IMR-90 (cell line): ENCODE results near the gene KBTBD12. TPM values are rescaled to one million over a fixed set of nuclear protein-coding genes. Genes with fewer than 3 reads are reported as not detected.

Experiments used
- ATAC-seq: fragments of 200-7000 bp; cut with Tn5 transposase; 2 replicates; pipeline ENCODE4 v1.9.1; 2020; ENCODE audit warnings: low read depth, mild to moderate bottlenecking, moderate library complexity
- BruUV-seq: library from RNA; stranded (reverse); fragments of 400-500 nt; replicated peaks from 2 replicates; lab custom pipeline; 2021; lab: Mats Ljungman, UMichigan
- CTCF ChIA-PET: fragments of 300-600 bp; formaldehyde crosslinking; extraction: SDS; loops from one replicate; lab custom pipeline; 2021; ENCODE audit warnings: antibody characterized with exemption; lab: Yijun Ruan, JAX
- POLR2A ChIA-PET: fragments of 300-600 bp; sonication (Branson Sonifier 250); formaldehyde crosslinking; loops from one replicate; lab custom pipeline; 2022; ENCODE audit warnings: antibody characterized with exemption; ENCODE audit not compliant: unreplicated experiment; lab: Charles Lee
- DNase-seq: peaks from one replicate; pipeline ENCODE4 v3.0.0; 2013
- H2AFZ ChIP-seq: replicated peaks from 2 replicates; pipeline ENCODE3; 2013; ENCODE audit warnings: low read length, mild to moderate bottlenecking; ENCODE audit not compliant: poor library complexity
- H2AK5ac ChIP-seq: 2 replicates; pipeline ENCODE4 v1.6.1; 2013; ENCODE audit warnings: low read depth, low read length, inconsistent platforms
- H2AK9ac ChIP-seq: replicated peaks from 2 replicates; pipeline ENCODE3; 2013; ENCODE audit warnings: mild to moderate bottlenecking, low read depth, low read length, moderate library complexity; ENCODE audit not compliant: poor library complexity
- H2BK120ac ChIP-seq: 2 replicates; pipeline ENCODE4 v1.6.1; 2013; ENCODE audit warnings: low read depth, low read length, inconsistent platforms
- H2BK15ac ChIP-seq: 3 replicates; pipeline ENCODE4 v1.6.1; 2013; ENCODE audit warnings: low read depth, low read length, inconsistent platforms
- H2BK20ac ChIP-seq: 2 replicates; pipeline ENCODE4 v1.6.1; 2013; ENCODE audit warnings: low read depth, mild to moderate bottlenecking, inconsistent platforms, low read length, moderate library complexity
- H2BK5ac ChIP-seq: 2 replicates; pipeline ENCODE4 v1.6.1; 2013; ENCODE audit warnings: mild to moderate bottlenecking, low read depth, low read length, inconsistent platforms; ENCODE audit not compliant: poor library complexity, severe bottlenecking
- H3K14ac ChIP-seq: replicated peaks from 2 replicates; pipeline ENCODE4 v1.6.1; 2013; ENCODE audit warnings: low read depth, low read length, inconsistent platforms
- H3K18ac ChIP-seq: 2 replicates; pipeline ENCODE4 v1.6.1; 2013; ENCODE audit warnings: low read depth, low read length, control low read depth
- H3K23ac ChIP-seq: 2 replicates; pipeline ENCODE4 v1.6.1; 2013; ENCODE audit warnings: low read depth, low read length, inconsistent platforms
- H3K27ac ChIP-seq: 2 replicates; pipeline ENCODE4 v1.5.1; 2013; ENCODE audit warnings: mild to moderate bottlenecking, control low read depth, low read length; ENCODE audit not compliant: insufficient read depth
- H3K27me3 ChIP-seq: 2 replicates; pipeline ENCODE4 v1.6.1; 2013; ENCODE audit warnings: low read length; ENCODE audit not compliant: control insufficient read depth, insufficient read depth
- H3K36me3 ChIP-seq: 2 replicates; pipeline ENCODE4 v1.6.1; 2013; ENCODE audit warnings: low read length, mixed read lengths; ENCODE audit not compliant: control insufficient read depth, insufficient read depth
- H3K4ac ChIP-seq: 2 replicates; pipeline ENCODE4 v1.6.1; 2013; ENCODE audit warnings: low read depth, low read length, inconsistent platforms
- H3K4me1 ChIP-seq: 2 replicates; pipeline ENCODE4 v1.6.1; 2013; ENCODE audit warnings: low read length, mixed read lengths; ENCODE audit not compliant: control insufficient read depth, insufficient read depth
- H3K4me2 ChIP-seq: 2 replicates; pipeline ENCODE4 v1.6.1; 2013; ENCODE audit warnings: low read depth, mild to moderate bottlenecking, control low read depth, low read length, moderate library complexity
- H3K4me3 ChIP-seq: 2 replicates; pipeline ENCODE4 v1.5.1; 2013; ENCODE audit warnings: low read depth, mild to moderate bottlenecking, control low read depth, low read length, moderate library complexity; ENCODE audit not compliant: insufficient read depth
- H3K56ac ChIP-seq: 2 replicates; pipeline ENCODE4 v1.6.1; 2013; ENCODE audit warnings: low read length, inconsistent platforms; ENCODE audit not compliant: insufficient read depth; ENCODE audit errors: extremely low read depth
- H3K79me1 ChIP-seq, 2 experiments: 2 replicates each; pipeline ENCODE4 v1.6.1; 2013; ENCODE audit warnings: low read length in 2 of 2, inconsistent platforms in 1 of 2, low read depth in 1 of 2
- H3K9ac ChIP-seq: 2 replicates; pipeline ENCODE4 v1.6.1; 2013; ENCODE audit warnings: low read depth, low read length, control low read depth
- H3K9me1 ChIP-seq: 2 replicates; pipeline ENCODE4 v1.6.1; 2013; ENCODE audit warnings: low read length, inconsistent platforms; ENCODE audit not compliant: insufficient read depth
- H3K9me3 ChIP-seq: 2 replicates; pipeline ENCODE4 v1.6.1; 2013; ENCODE audit warnings: low read length; ENCODE audit not compliant: control insufficient read depth, insufficient read depth
- H4K20me1 ChIP-seq: 2 replicates; pipeline ENCODE4 v1.6.1; 2013; ENCODE audit warnings: low read length, inconsistent platforms; ENCODE audit not compliant: insufficient read depth
- H4K5ac ChIP-seq: 2 replicates; pipeline ENCODE4 v1.6.1; 2013; ENCODE audit warnings: mild to moderate bottlenecking, low read depth, low read length, control low read depth
- H4K8ac ChIP-seq, 2 experiments: 2 replicates each; pipeline ENCODE4 v1.6.1; 2013; ENCODE audit warnings: low read depth in 2 of 2, low read length in 2 of 2, control low read depth in 1 of 2, inconsistent platforms in 1 of 2
- H4K91ac ChIP-seq: 2 replicates; pipeline ENCODE4 v1.6.1; 2013; ENCODE audit warnings: low read depth, low read length, inconsistent platforms; ENCODE audit not compliant: insufficient read depth
- BHLHE40 ChIP-seq: fragments of 150-350 bp; IDR thresholded peaks from 2 replicates; pipeline ENCODE4 v1.6.1; 2016; ENCODE audit warnings: mild to moderate bottlenecking, low read depth, low read length
- CHD1 ChIP-seq: IDR thresholded peaks from 2 replicates; pipeline ENCODE4 v1.6.1; 2012; ENCODE audit warnings: low read depth, low read length, improper control_type of control experiment
- ELK1 ChIP-seq: fragments of 150-350 bp; IDR thresholded peaks from 2 replicates; pipeline ENCODE4 v1.6.1; 2016; ENCODE audit warnings: low read depth, mild to moderate bottlenecking, low read length, moderate library complexity, borderline replicate concordance
- FOS ChIP-seq: fragments of 150-350 bp; IDR thresholded peaks from 2 replicates; pipeline ENCODE4 v1.6.1; 2016; ENCODE audit warnings: low read depth, low read length
- MAFK ChIP-seq: IDR thresholded peaks from 2 replicates; pipeline ENCODE4 v1.6.1; 2012; ENCODE audit warnings: low read depth, low read length, improper control_type of control experiment
- MAZ ChIP-seq: IDR thresholded peaks from 2 replicates; pipeline ENCODE4 v1.6.1; 2012; ENCODE audit warnings: low read depth, mild to moderate bottlenecking, low read length, improper control_type of control experiment, moderate library complexity, borderline replicate concordance
- RAD21 ChIP-seq: IDR thresholded peaks from 2 replicates; pipeline ENCODE4 v1.6.1; 2012; ENCODE audit warnings: low read length, improper control_type of control experiment
- RCOR1 ChIP-seq: IDR thresholded peaks from 2 replicates; pipeline ENCODE4 v1.6.1; 2012; ENCODE audit warnings: mild to moderate bottlenecking, low read length, improper control_type of control experiment; ENCODE audit not compliant: insufficient replicate concordance
- RFX5 ChIP-seq: IDR thresholded peaks from 2 replicates; pipeline ENCODE4 v1.8.0; 2012; ENCODE audit warnings: low read depth, mild to moderate bottlenecking, low read length, moderate library complexity
- WGBS, 2 experiments: methylation state at CpG; one replicate each; pipeline versions ENCODE4 v1.1.5 to v1.1.7; 2013; ENCODE audit warnings: missing lambda C conversion rate in 2 of 2; ENCODE audit not compliant: insufficient read length in 1 of 2; ENCODE audit errors: extremely low coverage in 2 of 2; 5-methylcytosine and 5-hydroxymethylcytosine counted together
- dilution Hi-C: fragments of 300-500 bp; cut with HindIII; formaldehyde crosslinking; loops from one replicate; pipeline ENCODE4 v1.14.3; 2018; ENCODE audit warnings: low sequenced_read_pairs; ENCODE audit not compliant: unreplicated experiment
- in situ Hi-C: fragments of 300-500 bp; cut with MboI; formaldehyde crosslinking; loops from 3 replicates; pipeline ENCODE4 v1.14.3; 2019; ENCODE audit warnings: low sequenced_read_pairs, inconsistent platforms, mixed read lengths
- intact Hi-C: fragments of 100-400 bp; cut with micrococcal nuclease; formaldehyde crosslinking; loops from 2 replicates; pipeline ENCODE4 v1.10.0; 2022
- polyA plus RNA-seq, 3 experiments: library from polyadenylated mRNA; depleted of rRNA; stranded (reverse); fragments of >200 nt; gene quantifications; 2 replicates each; pipeline ENCODE4 v1.2.3, GENCODE V29; 2012; ENCODE audit warnings: low replicate concordance in 1 of 3
- total RNA-seq: library from RNA; depleted of rRNA; stranded (reverse); fragments of >200 nt; gene quantifications from 2 replicates; pipeline ENCODE4 v1.2.3, GENCODE V29; 2012

KBTBD12 gene
- total and polyA plus RNA-seq, 2 of the 4 experiments (the other 2 are of a cell fraction) = not detected

GRCh38 chr3:127888564-127889107, 26.4 kb upstream of the KBTBD12 start:
- Histone ChIP-seq H3K27me3 (peaks cover 19% of the 10 kb centered on the region), H2BK20ac (no peak overlapping the region), H3K23ac (no peak overlapping the region), H3K4me2 (no peak overlapping the region), H4K20me1 (no peaks in the 10 kb centered on the region), H3K14ac (no peak overlapping the region), H3K27ac (no peak overlapping the region), H3K9ac (no peak overlapping the region), H3K79me1 (no peaks in the 10 kb centered on the region), H3K4me1 (no peaks in the 10 kb centered on the region), H3K4me3 (no peak overlapping the region), H2BK15ac (no peak overlapping the region), H2BK5ac (no peak overlapping the region), H2AK5ac (no peak overlapping the region), H2BK120ac (no peak overlapping the region), H3K56ac (no peak overlapping the region), H3K36me3 (no peaks in the 10 kb centered on the region), H2AFZ (no peak overlapping the region), H2AK9ac (no peak overlapping the region), H3K4ac (no peak overlapping the region), H3K9me1 (no peaks in the 10 kb centered on the region), H4K8ac (no peak overlapping the region), H3K9me3 (peaks cover 7% of the 10 kb centered on the region; the same call in 1 of the 2 replicates), H3K18ac (no peak overlapping the region), H4K91ac (no peak overlapping the region), H4K5ac (no peak overlapping the region)
- POLR2A ChIA-PET = no interaction called here
- intact Hi-C loops (no loop called here), dilution Hi-C loops (no loop called here), in situ Hi-C loops (no loop called here)
- CTCF ChIA-PET = no interaction called here
- ATAC-seq = no peak
- DNase-seq = no peak
- no TSS peak for BruUV-seq
- no CpG with 5 or more reads among the region's 8 CpGs for WGBS, 2 experiments
- no peak for TF ChIP-seq MAFK
- no peak for TF ChIP-seq ELK1
- TF ChIP-seq RCOR1 = no peak
- no peak for TF ChIP-seq FOS
- TF ChIP-seq MAZ = no peak
- no peak for TF ChIP-seq RFX5
- no peak for TF ChIP-seq RAD21
- no peak for TF ChIP-seq CHD1
- TF ChIP-seq BHLHE40 = no peak
